Progenitor cell of endocrine pancreas (in vitro differentiated cells): Measurements from ENCODE around the gene KIFAP3. TPM values are rescaled to one million over a fixed set of nuclear protein-coding genes. Genes with fewer than 3 reads are reported as not detected.
"Not testable (repeated sequence)": the region's sequence is repeated elsewhere in the genome, so short reads cannot be mapped to it uniquely, and the experiment has no call there.

Experiments
- DNase-seq: peaks from one replicate; pipeline ENCODE4 v3.0.0; 2021; ENCODE audit warnings: low spot score; ENCODE audit not compliant: unreplicated experiment
- H3K27ac Mint-ChIP-seq: 2 replicates; pipeline ENCODE4 v1.8.0; 2021; ENCODE audit warnings: mild to moderate bottlenecking, moderate library complexity, mixed read lengths
- H3K27me3 Mint-ChIP-seq: 2 replicates; pipeline ENCODE4 v1.8.0; 2021; ENCODE audit warnings: mixed read lengths
- H3K36me3 Mint-ChIP-seq: 2 replicates; pipeline ENCODE4 v1.8.0; 2022; ENCODE audit warnings: mixed read lengths; ENCODE audit not compliant: insufficient read depth
- H3K4me1 Mint-ChIP-seq: 2 replicates; pipeline ENCODE4 v1.8.0; 2021; ENCODE audit warnings: low read depth, mixed read lengths
- H3K4me3 Mint-ChIP-seq: 2 replicates; pipeline ENCODE4 v1.8.0; 2021; ENCODE audit warnings: low read depth, mild to moderate bottlenecking, moderate library complexity, mixed read lengths
- H3K9me3 Mint-ChIP-seq: 2 replicates; pipeline ENCODE4 v1.8.0; 2021; ENCODE audit warnings: low read depth, mixed read lengths
- CTCF ChIP-seq: fragments of 200-600 bp; sonication (generic); IDR thresholded peaks from one replicate; pipeline ENCODE4 v1.5.0; 2021; ENCODE audit warnings: antibody characterized with exemption, mild to moderate bottlenecking; ENCODE audit not compliant: unreplicated experiment
- total RNA-seq: library from RNA; stranded (reverse); gene quantifications from 2 replicates; pipeline ENCODE4 v1.2.1, GENCODE V29; 2021

The KIFAP3 gene
- total RNA-seq, 1 donor from 2014 or later = 24.6 TPM

- Mint-ChIP-seq H3K4me1 (peaks cover 9% of the 10 kb centered on the region), H3K4me3 (no peak overlapping the region), H3K36me3 (no peaks in the 10 kb centered on the region), H3K9me3 (peaks cover 10% of the 10 kb centered on the region), H3K27ac (no peak overlapping the region), H3K27me3 (no peaks in the 10 kb centered on the region)
- no peak for DNase-seq
- TF ChIP-seq CTCF = no peak
Observed at GRCh38 chr1:170078610-170079189, 4.2 kb upstream of the KIFAP3 start.

- DNase-seq = no peak
- TF ChIP-seq CTCF = no peak
- Mint-ChIP-seq H3K27me3 (no peaks in the 10 kb centered on the region), H3K4me3 (no peak overlapping the region), H3K9me3 (peaks cover 10% of the 10 kb centered on the region), H3K36me3 (no peaks in the 10 kb centered on the region), H3K4me1 (peaks cover 11% of the 10 kb centered on the region), H3K27ac (no peak overlapping the region)
Observed at GRCh38 chr1:170077926-170078325, 3.4 kb upstream of the KIFAP3 start.

- peaks cover 13% of the 10 kb centered on the region for H3K4me1 Mint-ChIP-seq
Observed at GRCh38 chr1:170076952-170077351, 2.5 kb upstream of the KIFAP3 start.

GRCh38 chr1:170076199-170076598 lies 1.7 kb upstream of the KIFAP3 start:
- no peak for TF ChIP-seq CTCF
- H3K4me1 Mint-ChIP-seq = peaks cover 13% of the 10 kb centered on the region
- H3K27me3 Mint-ChIP-seq = no peaks in the 10 kb centered on the region
- no peak overlapping the region for H3K4me3 Mint-ChIP-seq
- H3K9me3 Mint-ChIP-seq = peaks cover 10% of the 10 kb centered on the region
- no peak for DNase-seq
- no peak overlapping the region for H3K27ac Mint-ChIP-seq
- no peaks in the 10 kb centered on the region for H3K36me3 Mint-ChIP-seq

More at GRCh38 chr1:170076952-170077351, 2.5 kb upstream of the KIFAP3 start:
- not testable (repeated sequence) for H3K4me3 Mint-ChIP-seq, H3K27me3 Mint-ChIP-seq, H3K36me3 Mint-ChIP-seq, DNase-seq, H3K27ac Mint-ChIP-seq
- H3K9me3 Mint-ChIP-seq = peaks cover 10% of the 10 kb centered on the region

GRCh38 chr1:170075186-170075585 lies 691 bp upstream of the KIFAP3 start:
- peaks cover 13% of the 10 kb centered on the region for H3K4me1 Mint-ChIP-seq
- no peak for DNase-seq
- H3K27ac Mint-ChIP-seq = peak overlapping the region; percentile 96
- no peaks in the 10 kb centered on the region for H3K27me3 Mint-ChIP-seq
- no peak for TF ChIP-seq CTCF
- peaks cover 10% of the 10 kb centered on the region for H3K9me3 Mint-ChIP-seq
- H3K4me3 Mint-ChIP-seq = peak overlapping the region; percentile 90
- peaks cover under 1% of the 10 kb centered on the region for H3K36me3 Mint-ChIP-seq

GRCh38 chr1:170073893-170074249 lies 624 bp downstream of the KIFAP3 start:
- H3K27me3 Mint-ChIP-seq = no peaks in the 10 kb centered on the region
- peaks cover 7% of the 10 kb centered on the region for H3K9me3 Mint-ChIP-seq
- DNase-seq = no peak
- no peak for TF ChIP-seq CTCF
- H3K36me3 Mint-ChIP-seq = peaks cover 1% of the 10 kb centered on the region
- H3K4me1 Mint-ChIP-seq = peaks cover 13% of the 10 kb centered on the region
- H3K4me3 Mint-ChIP-seq = peak overlapping the region; percentile 90
- peak overlapping the region; percentile 96 for H3K27ac Mint-ChIP-seq
